OCI-LY7 (cell line): ENCODE measurements around the gene EPHA3.

Source experiments
- CTCF ChIP-seq: fragments of 200-600 bp; sonication (generic); conservative IDR thresholded peaks from 2 replicates; pipeline ENCODE4 v1.5.1; 2014; ENCODE audit warnings: mild to moderate bottlenecking, antibody characterized with exemption, low read length, moderate library complexity, mixed read lengths
- EZH2phosphoT487 ChIP-seq: fragments of 200-600 bp; sonication (generic); IDR thresholded peaks from 2 replicates; pipeline ENCODE4 v1.6.1; 2018; ENCODE audit warnings: low read depth, borderline replicate concordance, mild to moderate bottlenecking, mixed run types, antibody characterized with exemption, low read length, moderate library complexity, mixed read lengths

- TF ChIP-seq EZH2phosphoT487 (no peak), CTCF (no peak)
These were observed 397.0 kb downstream of the EPHA3 start for GRCh38 chr3:89504432-89504831.
